ENCODE measurements around the gene NDC1. TPM values are rescaled to one million over a fixed set of nuclear protein-coding genes. Genes with fewer than 3 reads are reported as not detected.

NDC1 gene
- total RNA-seq, 1 donor from 2014 or later = 40.9 TPM

DNA sequence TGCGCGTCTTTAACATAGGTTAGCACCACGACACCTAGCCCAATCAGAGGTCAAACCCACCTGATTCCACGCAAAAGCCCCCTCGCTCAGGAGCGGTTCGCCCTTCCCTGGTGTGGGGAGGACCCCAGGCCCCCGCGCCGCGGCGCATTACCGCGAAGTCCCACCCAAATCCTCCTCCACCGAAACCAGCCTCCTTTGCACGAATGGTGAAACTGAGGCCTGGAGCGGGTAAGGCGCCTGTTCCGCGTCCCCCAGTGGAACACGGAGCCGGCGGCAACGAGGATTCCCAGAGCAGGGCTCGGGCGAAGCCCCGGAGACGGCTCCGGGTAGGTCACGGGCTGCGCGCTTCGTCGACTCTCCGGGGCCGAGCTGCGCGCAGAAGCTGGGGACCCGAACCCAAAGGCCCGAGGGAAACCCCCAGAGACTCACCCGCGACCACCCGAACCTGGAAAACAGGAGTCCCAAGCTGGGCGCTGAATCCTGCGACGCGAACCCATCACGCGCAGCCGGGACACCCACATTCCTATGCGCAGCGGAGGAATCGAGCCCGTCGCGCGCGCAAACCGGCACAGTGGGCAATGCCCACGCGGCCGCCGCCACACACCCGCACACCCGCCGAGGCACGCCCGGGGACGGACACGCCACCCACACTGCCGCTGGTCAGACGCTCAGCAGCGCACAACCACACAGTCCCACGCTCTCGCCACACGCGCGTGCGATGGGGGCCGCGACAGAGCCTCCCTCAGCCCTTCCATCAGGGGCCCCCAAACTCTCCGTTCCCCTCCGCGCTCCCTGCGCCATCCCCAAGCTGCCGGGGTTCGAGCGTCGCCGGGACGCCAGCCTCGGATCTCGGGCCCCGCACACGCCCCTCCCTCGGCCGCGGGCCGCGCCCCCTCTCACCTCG, 99.6 kb downstream of the NDC1 start:
- TF ChIP-seq, protein P1, sequence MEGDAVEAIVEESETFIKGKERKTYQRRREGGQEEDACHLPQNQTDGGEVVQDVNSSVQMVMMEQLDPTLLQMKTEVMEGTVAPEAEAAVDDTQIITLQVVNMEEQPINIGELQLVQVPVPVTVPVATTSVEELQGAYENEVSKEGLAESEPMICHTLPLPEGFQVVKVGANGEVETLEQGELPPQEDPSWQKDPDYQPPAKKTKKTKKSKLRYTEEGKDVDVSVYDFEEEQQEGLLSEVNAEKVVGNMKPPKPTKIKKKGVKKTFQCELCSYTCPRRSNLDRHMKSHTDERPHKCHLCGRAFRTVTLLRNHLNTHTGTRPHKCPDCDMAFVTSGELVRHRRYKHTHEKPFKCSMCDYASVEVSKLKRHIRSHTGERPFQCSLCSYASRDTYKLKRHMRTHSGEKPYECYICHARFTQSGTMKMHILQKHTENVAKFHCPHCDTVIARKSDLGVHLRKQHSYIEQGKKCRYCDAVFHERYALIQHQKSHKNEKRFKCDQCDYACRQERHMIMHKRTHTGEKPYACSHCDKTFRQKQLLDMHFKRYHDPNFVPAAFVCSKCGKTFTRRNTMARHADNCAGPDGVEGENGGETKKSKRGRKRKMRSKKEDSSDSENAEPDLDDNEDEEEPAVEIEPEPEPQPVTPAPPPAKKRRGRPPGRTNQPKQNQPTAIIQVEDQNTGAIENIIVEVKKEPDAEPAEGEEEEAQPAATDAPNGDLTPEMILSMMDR (conservative IDR thresholded peaks at IDR 0.05; ENCODE audit: low read depth, low read length) = no peak
- peak overlapping the region; percentile 77 for H3K4me3 ChIP-seq (ENCODE audit: low read depth, low read length)
- no peak for DNase-seq (ENCODE audit: low read depth)

GRCh38 chr1:53737648-53738204, 100.4 kb downstream of the NDC1 start:
- no peak for DNase-seq (ENCODE audit: low read depth)
- H3K4me3 ChIP-seq (ENCODE audit: low read depth, low read length) = peak overlapping the region; percentile 77
- TF ChIP-seq, protein P1 (conservative IDR thresholded peaks at IDR 0.05; ENCODE audit: low read depth, low read length) = no peak

GRCh38 chr1:53736290-53736689, 101.8 kb downstream of the NDC1 start:
- H3K4me3 ChIP-seq (ENCODE audit: low read depth, low read length) = peak overlapping the region; percentile 77
- TF ChIP-seq, protein P1 (conservative IDR thresholded peaks at IDR 0.05; ENCODE audit: low read depth, low read length) = no peak
- DNase-seq (ENCODE audit: low read depth) = no peak

GRCh38 chr1:53735681-53736080, 102.4 kb downstream of the NDC1 start:
- peak overlapping the region; percentile 77 for H3K4me3 ChIP-seq (ENCODE audit: low read depth, low read length)
- TF ChIP-seq, protein P1 (conservative IDR thresholded peaks at IDR 0.05; ENCODE audit: low read depth, low read length) = no peak
- DNase-seq (ENCODE audit: low read depth) = no peak

DNA sequence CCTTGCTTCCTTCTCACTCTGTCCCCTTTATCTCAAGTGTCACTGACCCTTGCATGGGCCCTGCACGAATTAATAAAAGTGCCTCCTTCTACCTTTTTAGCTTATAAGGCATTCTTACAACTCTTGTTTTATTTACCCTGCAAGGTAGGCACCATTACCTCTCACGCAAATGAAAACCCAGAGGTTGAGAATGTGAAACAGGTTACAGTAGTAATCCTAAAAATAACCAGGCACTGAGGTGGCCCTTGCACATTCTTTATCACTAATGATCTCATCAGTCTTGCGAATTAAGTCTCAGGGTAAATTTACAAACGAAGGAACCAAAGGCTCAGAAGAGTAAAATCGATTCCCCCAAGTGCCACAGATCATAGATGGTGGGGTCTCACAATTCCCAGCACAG, 102.8 kb downstream of the NDC1 start:
- DNase-seq (ENCODE audit: low read depth) = no peak
- H3K4me3 ChIP-seq (ENCODE audit: low read depth, low read length) = no peak overlapping the region
- TF ChIP-seq, protein P1 (conservative IDR thresholded peaks at IDR 0.05; ENCODE audit: low read depth, low read length) = no peak

- no peak for DNase-seq (ENCODE audit: low read depth)
- TF ChIP-seq, protein P1 (conservative IDR thresholded peaks at IDR 0.05; ENCODE audit: low read depth, low read length) = no peak
- H3K4me3 ChIP-seq (ENCODE audit: low read depth, low read length) = no peak overlapping the region
Measured at GRCh38 chr1:53734650-53735211, 103.4 kb downstream of the NDC1 start.
